Caco-2 (cell line): ENCODE measurements around the gene RFX7. TPM values are rescaled to one million over a fixed set of nuclear protein-coding genes. Genes with fewer than 3 reads are reported as not detected.

Experiments used
- BruUV-seq: library from RNA; stranded (reverse); fragments of 400-500 nt; replicated peaks from 2 replicates; lab custom pipeline; 2021; lab: Mats Ljungman, UMichigan
- CTCF ChIA-PET: fragments of 300-600 bp; sonication (Branson Sonifier 250); formaldehyde crosslinking; loops from one replicate; lab custom pipeline; 2022; ENCODE audit warnings: antibody characterized with exemption; lab: Charles Lee
- POLR2A ChIA-PET: fragments of 300-600 bp; sonication (Branson Sonifier 250); formaldehyde crosslinking; loops from one replicate; lab custom pipeline; 2022; ENCODE audit warnings: antibody characterized with exemption; lab: Charles Lee
- DNase-seq, 2 experiments: peaks; one replicate each; pipeline versions ENCODE4 v3.0.0 to v3.0.0-alpha.2; 2020 to 2022
- H3K27me3 ChIP-seq: replicated peaks from 2 replicates; pipeline ENCODE4 v1.6.0; 2011; ENCODE audit warnings: low read length; ENCODE audit not compliant: control insufficient read depth, insufficient read depth
- H3K36me3 ChIP-seq: 2 replicates; pipeline ENCODE4 v1.5.1; 2011; ENCODE audit warnings: low read length; ENCODE audit not compliant: control insufficient read depth, insufficient read depth
- H3K4me1 ChIP-seq: fragments of 250-450 bp; sonication (Bioruptor Pico); 2 replicates; pipeline ENCODE4 v1.5.1; 2020; ENCODE audit warnings: mild to moderate bottlenecking
- H3K4me3 ChIP-seq: 2 replicates; pipeline ENCODE4 v1.5.1; 2011; ENCODE audit warnings: low read depth, mild to moderate bottlenecking, control low read depth, low read length
- H3K9me3 ChIP-seq: fragments of 250-450 bp; sonication (Bioruptor Pico); 2 replicates; pipeline ENCODE4 v1.5.1; 2020; ENCODE audit warnings: mild to moderate bottlenecking, moderate library complexity
- H3K27ac Mint-ChIP-seq: one replicate; pipeline ENCODE4 v1.8.0; 2022; ENCODE audit warnings: mixed read lengths; ENCODE audit not compliant: unreplicated experiment
- H3K27me3 Mint-ChIP-seq: one replicate; pipeline ENCODE4 v1.8.0; 2022; ENCODE audit warnings: mixed read lengths; ENCODE audit not compliant: insufficient read depth, unreplicated experiment
- H3K36me3 Mint-ChIP-seq: one replicate; pipeline ENCODE4 v1.8.0; 2022; ENCODE audit warnings: mild to moderate bottlenecking, mixed read lengths; ENCODE audit not compliant: insufficient read depth, unreplicated experiment
- H3K4me1 Mint-ChIP-seq: one replicate; pipeline ENCODE4 v1.8.0; 2022; ENCODE audit warnings: low read depth, mixed read lengths; ENCODE audit not compliant: unreplicated experiment
- H3K4me3 Mint-ChIP-seq: one replicate; pipeline ENCODE4 v1.8.0; 2022; ENCODE audit warnings: mild to moderate bottlenecking, moderate library complexity, mixed read lengths; ENCODE audit not compliant: unreplicated experiment
- H3K9me3 Mint-ChIP-seq: one replicate; pipeline ENCODE4 v1.8.0; 2022; ENCODE audit warnings: mixed read lengths; ENCODE audit not compliant: unreplicated experiment
- CTCF ChIP-seq, 2 experiments: fragments of 200-600 bp in 1 of 2; IDR thresholded peaks; 1 replicate in 1 of 2; 2 replicates in 1 of 2; pipeline versions ENCODE4 v1.5.1 to v1.8.0; 2011 to 2022; ENCODE audit warnings: antibody characterized with exemption in 1 of 2, control low read depth in 1 of 2, inconsistent platforms in 1 of 2, low read depth in 1 of 2, low read length in 1 of 2, mild to moderate bottlenecking in 1 of 2, moderate library complexity in 1 of 2; ENCODE audit not compliant: insufficient read depth in 1 of 2, severe bottlenecking in 1 of 2, unreplicated experiment in 1 of 2
- intact Hi-C: fragments of 100-400 bp; cut with micrococcal nuclease; formaldehyde crosslinking; loops from one replicate; pipeline ENCODE4 v1.10.0; 2022; ENCODE audit not compliant: unreplicated experiment
- total RNA-seq: library from RNA; stranded (reverse); gene quantifications from 2 replicates; pipeline ENCODE4 v1.2.3, GENCODE V29; 2022

Gene RFX7
- total RNA-seq, 1 experiment from 2014 or later, result 8.7 TPM

GRCh38 chr15:56088389-56088788, 155.3 kb downstream of the RFX7 start:
- H3K36me3 Mint-ChIP-seq, result no peaks in the 10 kb centered on the region
- CTCF ChIA-PET, result no interaction called here
- H3K4me1 Mint-ChIP-seq, result peaks cover 7% of the 10 kb centered on the region
- no peak for TF ChIP-seq CTCF (IDR thresholded peaks at IDR 0.05; ENCODE audit: insufficient read depth in 1 of 2, low read depth in 1 of 2, low read length in 1 of 2, severe bottlenecking in 1 of 2, unreplicated experiment in 1 of 2)
- no peaks in the 10 kb centered on the region for H3K4me1 ChIP-seq
- intact Hi-C loops, result no loop called here
- H3K9me3 Mint-ChIP-seq, result no peaks in the 10 kb centered on the region
- no peak overlapping the region for H3K4me3 Mint-ChIP-seq
- H3K9me3 ChIP-seq, result no peaks in the 10 kb centered on the region
- no peaks in the 10 kb centered on the region for H3K36me3 ChIP-seq
- DNase-seq, result no peak
- H3K27me3 ChIP-seq, result no peaks in the 10 kb centered on the region
- no peak overlapping the region for H3K4me3 ChIP-seq
- H3K27me3 Mint-ChIP-seq, result no peaks in the 10 kb centered on the region
- no peak overlapping the region for H3K27ac Mint-ChIP-seq
- BruUV-seq, result no TSS peak
- POLR2A ChIA-PET, result no interaction called here

- Histone ChIP-seq H3K4me3 (no peak overlapping the region), H3K27me3 (no peaks in the 10 kb centered on the region), H3K36me3 (no peaks in the 10 kb centered on the region), H3K9me3 (no peaks in the 10 kb centered on the region), H3K4me1 (peaks cover 10% of the 10 kb centered on the region)
- POLR2A ChIA-PET, result interaction anchor here (0.6 kb wide), 1 partner anchor 271 kb away, joined by 5 read pairs; no protein-coding TSS in a partner anchor
- intact Hi-C loops, result no loop called here
- Mint-ChIP-seq H3K9me3 (no peaks in the 10 kb centered on the region), H3K27ac (no peak overlapping the region), H3K27me3 (no peaks in the 10 kb centered on the region), H3K4me1 (peaks cover 14% of the 10 kb centered on the region), H3K4me3 (no peak overlapping the region), H3K36me3 (no peaks in the 10 kb centered on the region)
- DNase-seq, result no peak
- CTCF ChIA-PET, result interaction anchor here (0.6 kb wide), 1 partner anchor 855 kb away, joined by 4 read pairs; no protein-coding TSS in a partner anchor
- TF ChIP-seq CTCF (IDR thresholded peaks at IDR 0.05; ENCODE audit: insufficient read depth in 1 of 2, low read depth in 1 of 2, low read length in 1 of 2, severe bottlenecking in 1 of 2, unreplicated experiment in 1 of 2), result no peak
- no TSS peak for BruUV-seq
These were observed 157.1 kb downstream of the RFX7 start for GRCh38 chr15:56086566-56086965.

- Histone ChIP-seq H3K36me3 (no peaks in the 10 kb centered on the region), H3K4me3 (no peak overlapping the region), H3K4me1 (peaks cover 10% of the 10 kb centered on the region), H3K27me3 (no peaks in the 10 kb centered on the region), H3K9me3 (no peaks in the 10 kb centered on the region)
- H3K9me3 Mint-ChIP-seq, result no peaks in the 10 kb centered on the region
- BruUV-seq, result no TSS peak
- H3K36me3 Mint-ChIP-seq, result no peaks in the 10 kb centered on the region
- TF ChIP-seq CTCF (IDR thresholded peaks at IDR 0.05; ENCODE audit: insufficient read depth in 1 of 2, low read depth in 1 of 2, low read length in 1 of 2, severe bottlenecking in 1 of 2, unreplicated experiment in 1 of 2), result no peak
- POLR2A ChIA-PET, result no interaction called here
- intact Hi-C loops, result no loop called here
- H3K4me3 Mint-ChIP-seq, result no peak overlapping the region
- no peak overlapping the region for H3K27ac Mint-ChIP-seq
- H3K27me3 Mint-ChIP-seq, result no peaks in the 10 kb centered on the region
- CTCF ChIA-PET, result interaction anchor here (0.6 to 1.1 kb wide), 2 partner anchors 28 to 164 kb away, joined by 3 to 5 read pairs; no protein-coding TSS in a partner anchor
- peaks cover 14% of the 10 kb centered on the region for H3K4me1 Mint-ChIP-seq
- peak in 1 of 2 experiments; percentile 18 for DNase-seq
These were observed 161.4 kb downstream of the RFX7 start for GRCh38 chr15:56082263-56082761.
